Measurements from ENCODE around the gene POPDC2.
"Not testable (repeated sequence)": the region's sequence is repeated elsewhere in the genome, so short reads cannot be mapped to it uniquely, and the experiment has no call there.

POPDC2 gene

GRCh38 chr3:119660474-119661440, at the start of gene POPDC2:
POPDC2 (minus strand) TSS chr3:119660589; CDS start chr3:119660423, 166 bp downstream.
- no peak for DNase-seq (ENCODE audit: low read depth in 2 of 2)

- DNase-seq (ENCODE audit: low read depth in 2 of 2), result no peak
Measured at GRCh38 chr3:119703820-119704531, 43.6 kb upstream of the POPDC2 start.

GRCh38 chr3:119702530-119703527, 42.4 kb upstream of the POPDC2 start, which contains the start of gene CFAP91:
CFAP91 (plus strand) TSS chr3:119703022; CDS start chr3:119703099, 77 bp downstream.
- peak; percentile 65 to 67 for DNase-seq (ENCODE audit: low read depth in 2 of 2)

- DNase-seq (ENCODE audit: low read depth in 2 of 2), result no peak
Measured at GRCh38 chr3:119700920-119701734, 40.7 kb upstream of the POPDC2 start.

- DNase-seq (ENCODE audit: low read depth in 2 of 2), result no peak
Measured at GRCh38 chr3:119700269-119700919, 40.0 kb upstream of the POPDC2 start.

- DNase-seq (ENCODE audit: low read depth in 2 of 2), result no peak
Measured at GRCh38 chr3:119697394-119697793, 37.0 kb upstream of the POPDC2 start.

GRCh38 chr3:119695480-119695879, 35.1 kb upstream of the POPDC2 start:
- DNase-seq (ENCODE audit: low read depth in 2 of 2), result no peak

GRCh38 chr3:119690043-119690656, 29.8 kb upstream of the POPDC2 start:
- DNase-seq (ENCODE audit: low read depth in 2 of 2), result no peak

GRCh38 chr3:119683421-119683820, 23.0 kb upstream of the POPDC2 start:
- DNase-seq (ENCODE audit: low read depth in 2 of 2), result no peak

GRCh38 chr3:119681279-119681678, 20.9 kb upstream of the POPDC2 start:
- no peak for DNase-seq (ENCODE audit: low read depth in 2 of 2)

- DNase-seq (ENCODE audit: low read depth in 2 of 2), result no peak
Measured at GRCh38 chr3:119679874-119680273, 19.5 kb upstream of the POPDC2 start.

- not testable (repeated sequence) for DNase-seq (ENCODE audit: low read depth in 2 of 2)
Measured at GRCh38 chr3:119678209-119678608, 17.8 kb upstream of the POPDC2 start.

GRCh38 chr3:119677641-119677934, 17.2 kb upstream of the POPDC2 start:
- DNase-seq (ENCODE audit: low read depth in 2 of 2), result no peak

- DNase-seq (ENCODE audit: low read depth in 2 of 2), result peak; percentile 91 to 92
Measured at GRCh38 chr3:119676771-119677640, 16.6 kb upstream of the POPDC2 start, which contains the start of gene COX17. COX17 (minus strand) TSS chr3:119677406; CDS start chr3:119677310, 96 bp downstream.

- no peak for DNase-seq (ENCODE audit: low read depth in 2 of 2)
Measured at GRCh38 chr3:119676020-119676419, 15.6 kb upstream of the POPDC2 start.

GRCh38 chr3:119675188-119675874, 14.9 kb upstream of the POPDC2 start:
- no peak for DNase-seq (ENCODE audit: low read depth in 2 of 2)

GRCh38 chr3:119673875-119674274, 13.5 kb upstream of the POPDC2 start:
- no peak for DNase-seq (ENCODE audit: low read depth in 2 of 2)

GRCh38 chr3:119672776-119673175, 12.4 kb upstream of the POPDC2 start:
- DNase-seq (ENCODE audit: low read depth in 2 of 2), result no peak
